ENCODE data around the gene GABRB1.

Gene GABRB1

GRCh38 chr4:47049347-47049746 lies 18.0 kb downstream of the GABRB1 start:
- no peak for DNase-seq (ENCODE audit: low spot score)

GRCh38 chr4:47050761-47051725 lies 19.7 kb downstream of the GABRB1 start:
- peak; percentile 29 for DNase-seq (ENCODE audit: low spot score)

GRCh38 chr4:47053485-47053884 lies 22.1 kb downstream of the GABRB1 start:
- no peak for DNase-seq (ENCODE audit: low spot score)

DNA sequence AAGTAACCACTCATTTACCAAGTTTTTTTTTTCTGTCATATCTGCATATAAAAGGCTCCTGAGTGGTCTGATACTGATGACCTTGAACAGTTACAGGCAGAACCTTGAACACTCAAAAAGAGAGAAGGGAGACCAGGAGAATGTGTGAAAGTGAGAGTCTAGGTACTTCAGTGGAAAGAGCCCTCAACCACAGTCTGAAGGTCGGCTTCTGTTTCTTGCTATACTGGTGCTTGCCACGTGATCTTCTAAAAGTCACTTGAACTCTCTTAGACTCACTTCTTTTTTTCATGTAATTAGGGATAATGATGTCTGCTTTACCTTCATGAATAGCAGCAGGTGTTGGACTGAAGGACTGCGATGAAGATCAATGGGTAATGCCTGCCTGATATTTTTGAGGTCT lies 22.8 kb downstream of the GABRB1 start:
- DNase-seq (ENCODE audit: low spot score) = no peak

GRCh38 chr4:47057991-47058390 lies 26.6 kb downstream of the GABRB1 start:
- DNase-seq (ENCODE audit: low spot score) = no peak

DNA sequence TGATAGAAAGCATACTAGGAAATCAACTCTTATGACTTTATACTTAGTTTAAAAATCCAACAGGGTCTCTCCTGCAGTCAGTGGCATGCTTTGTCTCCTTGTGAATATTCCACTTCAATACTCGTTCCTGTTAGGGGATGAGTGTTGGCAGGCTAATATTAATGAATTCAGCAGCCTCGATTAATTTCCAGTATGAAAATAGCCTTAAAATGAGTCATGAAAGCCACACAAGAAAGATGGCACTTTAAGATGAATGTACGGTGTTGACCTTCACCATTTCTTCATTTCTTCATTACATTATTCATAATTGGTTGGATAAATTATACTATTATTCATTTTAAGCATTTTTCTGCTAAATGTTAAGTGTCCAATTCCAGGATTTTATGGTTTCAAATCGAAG lies 29.2 kb downstream of the GABRB1 start:
- DNase-seq (ENCODE audit: low spot score) = no peak

DNA sequence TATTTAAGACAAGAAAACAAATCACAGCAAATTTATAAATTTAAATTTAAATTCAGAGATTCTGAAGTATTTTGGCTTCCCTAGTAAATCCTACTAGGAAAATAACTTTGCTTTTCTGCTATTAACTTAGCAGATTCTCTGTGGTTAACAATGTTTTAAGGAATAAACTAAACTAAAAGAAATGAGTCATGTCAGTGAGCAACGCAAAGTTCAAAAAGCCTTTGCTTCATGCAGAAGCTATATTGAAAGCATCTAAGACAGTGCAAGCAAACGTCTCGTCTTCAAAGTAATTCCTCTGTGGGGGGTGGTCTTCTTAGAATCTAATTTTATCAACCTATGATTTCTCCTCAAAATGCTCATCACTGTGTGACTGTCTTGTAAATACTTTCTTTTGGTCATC lies 30.1 kb downstream of the GABRB1 start:
- no peak for DNase-seq (ENCODE audit: low spot score)

- DNase-seq (ENCODE audit: low spot score) = peak; percentile 54
Measured at GRCh38 chr4:47065051-47065481, 33.7 kb downstream of the GABRB1 start.

GRCh38 chr4:47068986-47069385 lies 37.6 kb downstream of the GABRB1 start:
- no peak for DNase-seq (ENCODE audit: low spot score)

- DNase-seq (ENCODE audit: low spot score) = peak; percentile 8
Measured at GRCh38 chr4:47071901-47072341, 40.6 kb downstream of the GABRB1 start.

- no peak for DNase-seq (ENCODE audit: low spot score)
Measured at GRCh38 chr4:47073647-47074046, 42.3 kb downstream of the GABRB1 start.

DNA sequence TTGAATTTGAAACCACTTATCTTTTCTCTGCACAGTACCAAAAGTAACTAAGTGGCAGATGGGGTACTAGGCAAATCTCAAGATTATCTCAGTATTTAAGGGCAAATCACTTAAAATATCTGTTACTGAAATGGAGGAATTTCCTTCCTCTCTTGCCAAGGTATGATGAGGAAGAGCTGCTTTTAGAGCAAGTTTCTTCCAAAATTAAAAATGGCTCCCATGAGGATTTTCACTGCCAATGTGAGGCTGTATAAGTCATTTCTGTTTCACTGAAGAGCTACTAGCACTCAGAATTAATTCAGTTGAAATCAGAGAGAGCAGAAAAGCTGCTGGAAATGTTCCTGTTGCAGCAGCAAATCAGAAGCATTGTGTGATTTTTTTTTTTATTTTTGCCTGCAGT lies 43.4 kb downstream of the GABRB1 start:
- DNase-seq (ENCODE audit: low spot score) = no peak

DNA sequence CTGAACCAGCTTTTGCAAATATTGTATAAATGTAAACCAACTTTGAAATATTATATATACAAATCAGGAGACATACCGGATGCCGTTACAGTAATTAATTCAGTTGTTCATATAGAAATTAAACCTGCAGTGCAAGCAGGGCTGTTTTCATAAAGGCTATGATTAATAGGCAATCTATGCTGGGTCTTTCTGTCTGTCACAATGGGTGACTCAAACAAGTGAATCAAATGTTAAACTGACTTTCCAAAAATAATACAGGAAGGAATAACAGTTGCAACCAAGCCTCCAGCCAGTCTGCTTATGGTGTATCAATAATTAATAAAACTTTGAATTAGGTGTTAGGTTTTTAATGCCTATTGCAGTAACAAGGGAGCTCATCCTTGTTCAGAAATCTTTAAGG lies 43.9 kb downstream of the GABRB1 start:
- DNase-seq (ENCODE audit: low spot score) = no peak

- no peak for DNase-seq (ENCODE audit: low spot score)
Measured at GRCh38 chr4:47075919-47076318, 44.6 kb downstream of the GABRB1 start.

DNA sequence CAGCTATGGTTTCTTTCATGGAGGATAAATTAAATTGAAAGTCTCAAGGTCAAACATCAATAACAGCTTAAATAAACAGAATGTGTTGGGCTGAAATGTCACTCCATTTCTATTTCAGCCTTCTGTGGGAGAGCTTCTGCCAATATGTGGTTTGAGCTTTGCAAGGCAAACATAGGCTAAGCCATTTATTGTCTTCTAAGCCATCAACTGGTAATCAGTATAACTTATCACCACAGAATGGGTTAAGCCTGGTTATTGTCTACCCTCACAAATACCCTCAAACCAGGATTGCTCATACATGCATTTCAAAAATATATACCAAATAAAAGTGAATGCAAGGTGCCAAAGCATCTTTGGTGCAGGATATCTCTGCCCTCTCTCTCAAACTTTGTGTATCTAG lies 52.7 kb downstream of the GABRB1 start:
- DNase-seq (ENCODE audit: low spot score) = no peak

DNA sequence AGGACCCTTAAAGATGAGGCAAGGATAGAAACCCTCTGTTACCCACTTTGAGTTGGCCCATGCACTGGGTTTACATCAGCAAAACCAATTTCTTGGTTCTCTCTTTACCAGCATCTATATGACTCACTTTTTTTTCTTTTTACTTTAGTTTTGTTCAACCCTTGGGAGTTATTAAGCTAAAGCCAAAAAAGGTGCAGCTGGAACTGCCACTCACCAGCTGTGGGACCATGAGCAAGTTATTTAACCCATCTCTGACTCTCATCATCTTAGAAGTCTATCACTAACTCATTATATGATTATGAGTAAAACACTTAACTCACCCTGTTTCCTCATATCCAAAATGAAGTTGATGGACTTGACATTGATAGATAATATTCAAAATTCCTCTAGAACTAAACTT lies 53.4 kb downstream of the GABRB1 start:
- DNase-seq (ENCODE audit: low spot score) = no peak

GRCh38 chr4:47088298-47088697 lies 56.9 kb downstream of the GABRB1 start:
- DNase-seq (ENCODE audit: low spot score) = no peak

GRCh38 chr4:47095884-47096283 lies 64.5 kb downstream of the GABRB1 start:
- no peak for DNase-seq (ENCODE audit: low spot score)

DNA sequence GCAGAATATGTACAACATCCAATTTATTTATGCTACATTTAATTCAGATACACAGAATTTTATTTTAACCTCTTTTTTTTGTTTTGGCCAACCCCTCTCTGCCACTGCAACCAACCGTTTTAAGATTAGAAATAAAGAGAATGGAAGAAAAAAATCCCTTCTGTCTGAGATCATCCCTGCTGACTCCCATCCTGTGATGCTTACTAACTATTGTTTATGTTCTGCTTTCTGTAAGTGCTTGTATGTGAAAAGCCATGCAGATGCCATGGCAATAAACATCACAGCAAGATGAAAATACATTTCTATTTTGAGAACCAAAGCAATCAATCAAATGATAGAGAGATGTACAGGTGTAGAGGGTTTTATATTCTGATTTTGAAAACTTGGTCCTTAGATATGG lies 70.1 kb downstream of the GABRB1 start:
- no peak for DNase-seq (ENCODE audit: low spot score)

GRCh38 chr4:47104986-47105385 lies 73.6 kb downstream of the GABRB1 start:
- no peak for DNase-seq (ENCODE audit: low spot score)

DNA sequence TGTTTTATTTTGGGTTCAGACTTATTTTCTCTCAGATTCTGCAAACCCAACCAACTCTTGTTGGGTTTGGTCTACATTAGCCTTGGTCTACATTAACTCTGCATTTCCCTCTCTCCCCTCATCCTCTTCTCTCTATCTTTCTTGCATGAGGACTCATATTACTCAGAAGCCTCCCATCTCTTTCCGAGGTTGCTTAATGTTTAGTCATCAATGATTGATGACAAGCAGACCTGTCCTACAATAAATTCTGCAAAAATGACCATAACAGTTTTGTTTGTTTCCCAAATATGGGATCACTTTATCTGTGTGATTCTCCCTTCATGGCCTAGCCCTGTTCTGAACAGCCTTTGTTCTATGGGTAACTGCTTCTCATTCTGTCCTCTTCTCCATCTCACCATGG lies 75.2 kb downstream of the GABRB1 start:
- no peak for DNase-seq (ENCODE audit: low spot score)

DNA sequence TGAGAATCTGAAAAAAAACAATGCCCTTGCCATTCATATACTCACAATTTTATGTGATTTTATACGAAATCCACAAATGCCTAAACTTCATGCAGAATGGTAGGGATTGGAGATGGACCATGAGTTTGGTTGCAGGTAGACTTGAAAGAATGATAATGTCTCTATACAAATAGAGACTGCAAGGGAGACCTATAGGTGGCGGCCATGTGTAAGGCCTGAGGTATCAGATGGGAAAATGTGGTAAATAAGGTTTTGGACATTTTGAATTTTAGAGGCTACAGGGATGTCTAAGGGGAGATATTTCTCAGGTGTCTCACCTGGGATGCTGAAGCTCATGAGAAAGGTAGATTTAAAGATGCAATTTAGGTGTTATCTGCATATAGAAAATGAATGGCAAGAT lies 78.0 kb downstream of the GABRB1 start:
- no peak for DNase-seq (ENCODE audit: low spot score)

DNA sequence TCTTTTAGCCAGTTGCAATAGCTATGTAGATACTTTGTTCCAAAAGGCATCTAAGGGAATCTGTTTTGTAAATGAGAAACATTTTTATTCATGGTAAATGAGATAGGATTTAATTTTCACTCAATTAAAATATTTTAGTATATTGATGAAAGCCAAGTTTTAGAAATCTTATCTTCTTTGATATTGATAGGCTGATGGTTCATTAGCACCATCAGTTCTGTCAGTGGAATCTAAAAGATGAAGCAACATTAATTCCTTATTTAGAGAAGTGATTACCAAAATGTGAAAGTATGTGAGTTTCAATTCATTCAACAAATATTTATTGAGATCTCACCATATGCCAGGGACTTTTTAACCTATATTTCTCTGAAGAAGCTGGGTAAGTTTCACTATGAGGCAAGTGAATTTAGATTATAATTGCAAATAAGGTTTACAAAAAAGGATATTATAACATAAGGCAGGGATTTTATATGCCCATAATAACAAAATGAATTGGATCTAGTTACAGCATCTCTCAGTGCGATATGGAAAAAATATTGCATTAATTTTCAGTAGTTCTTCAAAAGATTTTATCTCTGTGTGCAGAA lies 79.3 kb downstream of the GABRB1 start:
- DNase-seq (ENCODE audit: low spot score) = no peak
